A549 (cell line): ENCODE measurements around the gene SDC1. TPM values are rescaled to one million over a fixed set of nuclear protein-coding genes. Genes with fewer than 3 reads are reported as not detected.

Source experiments
- ATAC-seq, 2 experiments: fragments of 200-7000 bp in 1 of 2; fragments of >200 bp in 1 of 2; cut with Nextera tagmentation in 1 of 2; cut with Tn5 transposase in 1 of 2; 3 replicates each; pipeline versions ENCODE4 v1.8.0 to v1.9.1; 2018 to 2020; ENCODE audit warnings: mild to moderate bottlenecking in 1 of 2, moderate library complexity in 1 of 2
- CTCF ChIA-PET: fragments of 300-600 bp; sonication (Branson Sonifier 250); formaldehyde crosslinking; extraction: SDS; loops from one replicate; lab custom pipeline; 2021; ENCODE audit warnings: antibody characterized with exemption, inconsistent platforms; lab: Yijun Ruan, JAX
- POLR2A ChIA-PET: fragments of 350-600 bp; formaldehyde crosslinking; extraction: SDS; loops from one replicate; lab custom pipeline; 2021; ENCODE audit warnings: antibody characterized with exemption, inconsistent platforms; lab: Yijun Ruan, JAX
- DNase-seq, 2 experiments: peaks; one replicate each; pipeline versions ENCODE4 v3.0.0 to v3.0.0-alpha.2; 2011 to 2016; ENCODE audit warnings: low read depth in 1 of 2, low spot score in 1 of 2
- FAIRE-seq: peaks from 2 replicates; lab custom pipeline; 2011; peaks lifted over from hg19 to GRCh38; lab: Jason Lieb, UNC
- H3K27ac ChIP-seq, 2 experiments: fragments of >200 bp; sonication (Bioruptor Twin); formaldehyde crosslinking; 3 replicates each; pipeline ENCODE4 v1.5.1; 2016 to 2017
- H3K4me1 ChIP-seq: fragments of >200 bp; sonication (Bioruptor Twin); formaldehyde crosslinking; 3 replicates; pipeline ENCODE4 v1.6.1; 2016
- H3K4me2 ChIP-seq: fragments of >200 bp; sonication (Bioruptor Twin); formaldehyde crosslinking; 3 replicates; pipeline ENCODE4 v1.6.1; 2016
- H3K4me3 ChIP-seq: fragments of >200 bp; sonication (Bioruptor Twin); formaldehyde crosslinking; 3 replicates; pipeline ENCODE4 v1.5.1; 2016
- H3K9me3 ChIP-seq: fragments of >200 bp; sonication (Bioruptor Twin); formaldehyde crosslinking; 3 replicates; pipeline ENCODE4 v1.6.1; 2016
- BHLHE40 ChIP-seq: IDR thresholded peaks from 2 replicates; pipeline ENCODE4 v1.6.1; 2012; ENCODE audit warnings: low read depth, low read length, inconsistent platforms
- CHD2 ChIP-seq: fragments of 150-350 bp; IDR thresholded peaks from 2 replicates; pipeline ENCODE4 v1.6.1; 2014; ENCODE audit warnings: low read length; ENCODE audit not compliant: partially characterized antibody
- CTCF ChIP-seq: fragments of >200 bp; sonication (Bioruptor Twin); formaldehyde crosslinking; IDR thresholded peaks from 3 replicates; pipeline ENCODE4 v1.5.1; 2016
- EHF ChIP-seq: fragments of 250-450 bp; sonication (Bioruptor Pico); IDR thresholded peaks from 2 replicates; pipeline ENCODE4 v1.5.0; 2020; ENCODE audit warnings: mild to moderate bottlenecking
- FOSB ChIP-seq: fragments of 250-450 bp; sonication (Bioruptor Pico); IDR thresholded peaks from 2 replicates; pipeline ENCODE4 v1.5.0; 2020; ENCODE audit warnings: mild to moderate bottlenecking, moderate library complexity
- FOSL2 ChIP-seq, 2 experiments: fragments of 450-650 bp in 1 of 2; fragments of >200 bp in 1 of 2; sonication (Bioruptor Twin) in 1 of 2; formaldehyde crosslinking; IDR thresholded peaks; 2 replicates each; pipeline versions ENCODE4 v1.5.0 to v1.6.1; 2016 to 2020; ENCODE audit warnings: mild to moderate bottlenecking in 1 of 2, moderate library complexity in 1 of 2
- FOXS1 ChIP-seq: fragments of 250-450 bp; sonication (Bioruptor Pico); IDR thresholded peaks from 2 replicates; pipeline ENCODE4 v1.5.0; 2020; ENCODE audit warnings: mild to moderate bottlenecking, moderate library complexity
- GATA3 ChIP-seq: IDR thresholded peaks from 2 replicates; pipeline ENCODE4 v1.6.1; 2012; ENCODE audit warnings: borderline replicate concordance
- HDAC2 ChIP-seq: fragments of 200-600 bp; sonication (generic); IDR thresholded peaks from 2 replicates; pipeline ENCODE4 v1.6.1; 2016
- HOXA7 ChIP-seq: fragments of 250-450 bp; sonication (Bioruptor Pico); IDR thresholded peaks from 2 replicates; pipeline ENCODE4 v1.5.0; 2020; ENCODE audit warnings: mild to moderate bottlenecking, moderate library complexity
- KDM5A ChIP-seq: fragments of 200-600 bp; sonication (generic); IDR thresholded peaks from 2 replicates; pipeline ENCODE4 v1.6.1; 2016; ENCODE audit warnings: antibody characterized with exemption, mild to moderate bottlenecking
- MAFK ChIP-seq: fragments of 450-650 bp; IDR thresholded peaks from 2 replicates; pipeline ENCODE4 v1.6.1; 2014; ENCODE audit not compliant: partially characterized antibody
- POLR2AphosphoS2 ChIP-seq: conservative IDR thresholded peaks from 2 replicates; pipeline ENCODE4 v1.6.1; 2012; ENCODE audit warnings: low read length, improper control_type of control experiment, inconsistent platforms
- RAD21 ChIP-seq, 2 experiments: fragments of >200 bp in 1 of 2; sonication (Bioruptor Twin) in 1 of 2; formaldehyde crosslinking in 1 of 2; IDR thresholded peaks in 1 of 2; conservative IDR thresholded peaks in 1 of 2; 2 replicates in 1 of 2; 3 replicates in 1 of 2; pipeline ENCODE4 v1.6.1; 2012 to 2018; ENCODE audit warnings: inconsistent platforms in 1 of 2
- RCOR1 ChIP-seq: fragments of 150-350 bp; IDR thresholded peaks from 2 replicates; pipeline ENCODE4 v1.6.1; 2014; ENCODE audit warnings: antibody characterized with exemption, low read length, low read depth
- SMC3 ChIP-seq: fragments of >200 bp; sonication (Bioruptor Twin); formaldehyde crosslinking; IDR thresholded peaks from 3 replicates; pipeline ENCODE4 v1.6.1; 2018; ENCODE audit warnings: inconsistent platforms
- SREBF2 ChIP-seq: fragments of 450-650 bp; IDR thresholded peaks from 2 replicates; pipeline ENCODE4 v1.6.1; 2014; ENCODE audit warnings: mild to moderate bottlenecking, moderate library complexity
- TFCP2L1 ChIP-seq: fragments of 250-450 bp; sonication (Bioruptor Pico); IDR thresholded peaks from 2 replicates; pipeline ENCODE4 v1.5.0; 2021; ENCODE audit warnings: mild to moderate bottlenecking
- TP53 ChIP-seq: fragments of 250-450 bp; sonication (Bioruptor Pico); IDR thresholded peaks from 2 replicates; pipeline ENCODE4 v1.5.0; 2021; ENCODE audit warnings: mild to moderate bottlenecking, moderate library complexity
- ZNF302 ChIP-seq: fragments of 250-450 bp; sonication (Bioruptor Pico); IDR thresholded peaks from 2 replicates; pipeline ENCODE4 v1.9.0; 2021; ENCODE audit warnings: inconsistent platforms, mild to moderate bottlenecking, moderate library complexity
- WGBS: methylation state at CpG from one replicate; pipeline ENCODE4 v1.1.6; 2017; ENCODE audit errors: missing lambda C conversion rate; 5-methylcytosine and 5-hydroxymethylcytosine counted together
- polyA plus RNA-seq, 4 experiments: library from polyadenylated mRNA; depleted of rRNA in 3 of 4; stranded (reverse); fragments of >200 nt; fragmentation: RNase III in 1 of 4; extraction: RNeasy Plus Mini Kit Qiagen cat#74134 plus additional on column Dnase treatment in 1 of 4; gene quantifications; 2 replicates in 3 of 4; 3 replicates in 1 of 4; pipeline ENCODE4 v1.2.3, GENCODE V29; 2011 to 2017

The SDC1 gene
- polyA plus RNA-seq, 2 of the 4 experiments (the other 2 are of a cell fraction) = 116 to 171 TPM

GRCh38 chr2:20174410-20174809, 50.5 kb downstream of the SDC1 start:
- ATAC-seq = no peak
- CTCF ChIA-PET = interaction anchor here (0.9 to 3.8 kb wide), 3 partner anchors 17 to 51 kb away, joined by 3 to 17 read pairs (median 5); partner anchors contain the start of gene SDC1
- no peak overlapping the region for H3K4me2 ChIP-seq
- no peak for TF ChIP-seq FOSL2 (IDR thresholded peaks at IDR 0.05)
- no peak for TF ChIP-seq FOSL2 (CRISPR knock-in tag; IDR thresholded peaks at IDR 0.05)
- TF ChIP-seq, all 56 proteins: peak for 0
- Histone ChIP-seq H3K4me1 (peaks cover 13% of the 10 kb centered on the region), H3K27ac (peak overlapping the region in 1 of 2 experiments; percentile 19; a peak in 1 of 6 replicates), H3K9me3 (no peaks in the 10 kb centered on the region), H3K4me3 (no peak overlapping the region)
- POLR2A ChIA-PET = no interaction called here
- 97% methylated on average over 2 of the region's 2 CpGs for WGBS
- FAIRE-seq (no peak), DNase-seq (no peak)

GRCh38 chr2:20173496-20174402, 51.2 kb downstream of the SDC1 start:
- ATAC-seq (no peak), DNase-seq (no peak)
- H3K4me2 ChIP-seq = no peak overlapping the region
- 78% methylated on average over 14 of the region's 14 CpGs for WGBS
- TF ChIP-seq GATA3 = no peak
- no peak for TF ChIP-seq FOSB (CRISPR knock-in tag)
- TF ChIP-seq CHD2 = no peak
- no peak for TF ChIP-seq MAFK
- TF ChIP-seq POLR2AphosphoS2 = no peak
- no peak for TF ChIP-seq TP53 (CRISPR knock-in tag)
- TF ChIP-seq BHLHE40 = no peak
- no peak for TF ChIP-seq RAD21 (conservative IDR thresholded peaks at IDR 0.05 in 1 of 2, IDR thresholded peaks at IDR 0.05 in 1 of 2)
- TF ChIP-seq, all 56 proteins: peak for 0
- CTCF ChIA-PET = interaction anchor here (0.8 to 3.8 kb wide), 6 partner anchors 12 to 52 kb away, joined by 3 to 17 read pairs (median 3); partner anchors contain the start of gene SDC1
- peaks cover 6% of the 10 kb centered on the region for H3K4me1 ChIP-seq
- peak overlapping the region in 1 of 2 experiments; percentile 19; a peak in 1 of 6 replicates for H3K27ac ChIP-seq
- H3K9me3 ChIP-seq = no peaks in the 10 kb centered on the region
- H3K4me3 ChIP-seq = no peak overlapping the region
- POLR2A ChIA-PET = no interaction called here
- no peak for FAIRE-seq

GRCh38 chr2:20173064-20173463, 51.9 kb downstream of the SDC1 start:
- no peak for DNase-seq
- FAIRE-seq = no peak
- POLR2A ChIA-PET = no interaction called here
- TF ChIP-seq HOXA7 (CRISPR knock-in tag) (no peak), ZNF302 (no peak), SREBF2 (no peak), KDM5A (no peak), EHF (CRISPR knock-in tag) (no peak), HDAC2 (no peak), FOXS1 (no peak), SMC3 (no peak), CTCF (no peak), TFCP2L1 (CRISPR knock-in tag) (no peak), RCOR1 (no peak)
- 92% methylated on average over 5 of the region's 5 CpGs for WGBS
- Histone ChIP-seq H3K4me3 (no peak overlapping the region), H3K4me2 (no peak overlapping the region), H3K4me1 (no peaks in the 10 kb centered on the region; the same call in 2 of the 3 replicates), H3K9me3 (no peaks in the 10 kb centered on the region), H3K27ac (no peak overlapping the region)
- CTCF ChIA-PET = interaction anchor here (0.9 to 3.8 kb wide), 4 partner anchors 11 to 53 kb away, joined by 3 to 17 read pairs (median 3); no protein-coding TSS in a partner anchor
- no peak for ATAC-seq
